Dermis microvascular lymphatic vessel endothelial cell (primary cell): ENCODE results near the gene TMEM144. TPM values are rescaled to one million over a fixed set of nuclear protein-coding genes. Genes with fewer than 3 reads are reported as not detected.

Experiments used
- DNase-seq, 2 donors: peaks; one replicate each; pipeline versions ENCODE4 v3.0.0 to v3.0.0-alpha.2; 2010; ENCODE audit warnings: low read depth in 2 of 2
- total RNA-seq: library from RNA; depleted of rRNA; stranded (reverse); fragments of >200 nt; gene quantifications from 2 replicates; pipeline ENCODE4 v1.2.1, GENCODE V29; 2014

Gene TMEM144
- total RNA-seq, 1 donor from 2014 or later, result 2.1 TPM

DNA sequence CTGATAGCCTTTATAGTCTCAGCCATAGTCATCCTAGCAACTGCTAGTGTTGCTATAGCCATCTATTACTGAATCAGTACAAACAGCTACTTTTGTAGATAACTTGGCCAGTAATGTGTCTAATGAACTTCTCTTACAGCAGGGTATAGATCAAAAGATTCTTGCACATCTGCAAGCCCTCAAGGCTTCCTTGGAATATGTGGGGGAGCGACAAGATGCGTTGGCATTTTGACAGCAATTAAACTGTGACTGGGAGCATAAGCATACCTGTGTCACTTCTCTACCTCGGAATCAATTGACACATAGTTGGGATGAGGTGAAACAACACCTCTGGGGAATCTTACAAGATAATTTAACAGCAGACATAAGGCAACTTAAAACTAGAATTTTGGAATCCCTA, 87.6 kb downstream of the TMEM144 start:
- no peak for DNase-seq

DNA sequence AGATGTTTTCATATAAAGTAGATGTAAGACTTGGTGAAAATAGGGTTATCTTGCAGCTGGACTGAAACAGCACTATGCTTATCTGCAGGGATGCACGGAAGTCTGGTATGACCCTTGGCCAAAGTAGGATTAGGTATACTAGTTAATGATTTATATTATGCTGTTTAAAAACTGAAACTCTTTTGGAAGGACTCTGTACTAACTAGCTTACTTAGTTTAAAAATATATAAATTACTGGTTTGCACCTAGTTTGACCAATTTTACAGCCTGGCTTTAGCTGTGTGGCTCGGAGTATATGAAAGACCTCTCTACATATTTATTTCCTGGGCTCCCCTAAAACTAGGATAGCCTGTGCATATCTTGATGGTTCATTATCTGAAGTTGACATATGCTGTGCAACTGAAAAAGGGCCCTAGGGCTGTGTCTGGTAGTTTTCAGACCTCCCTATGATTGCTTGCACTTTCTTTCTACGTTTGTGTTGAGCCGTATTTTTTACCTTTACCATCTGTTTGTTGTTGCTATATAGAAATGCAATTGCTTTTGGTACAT, 89.2 kb downstream of the TMEM144 start:
- DNase-seq, result no peak

DNA sequence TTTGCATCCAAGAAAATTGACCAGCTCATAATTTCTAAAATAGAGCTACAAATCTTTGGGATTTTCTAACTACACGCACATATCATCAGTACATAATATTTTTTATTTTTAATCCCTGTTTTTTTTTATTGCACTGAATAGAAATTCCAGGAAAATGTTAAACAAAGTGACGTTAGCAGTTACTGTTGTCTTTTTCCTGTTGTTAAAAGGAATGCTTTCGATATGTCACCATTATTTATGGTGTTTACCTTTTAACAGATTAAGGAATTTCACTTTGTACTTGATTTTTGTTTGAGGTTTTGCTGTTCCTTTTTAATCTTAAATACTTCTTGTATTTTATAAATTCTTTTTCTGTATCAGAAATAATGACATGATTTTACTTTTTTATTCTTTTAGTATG, 89.7 kb downstream of the TMEM144 start:
- DNase-seq, result no peak

DNA sequence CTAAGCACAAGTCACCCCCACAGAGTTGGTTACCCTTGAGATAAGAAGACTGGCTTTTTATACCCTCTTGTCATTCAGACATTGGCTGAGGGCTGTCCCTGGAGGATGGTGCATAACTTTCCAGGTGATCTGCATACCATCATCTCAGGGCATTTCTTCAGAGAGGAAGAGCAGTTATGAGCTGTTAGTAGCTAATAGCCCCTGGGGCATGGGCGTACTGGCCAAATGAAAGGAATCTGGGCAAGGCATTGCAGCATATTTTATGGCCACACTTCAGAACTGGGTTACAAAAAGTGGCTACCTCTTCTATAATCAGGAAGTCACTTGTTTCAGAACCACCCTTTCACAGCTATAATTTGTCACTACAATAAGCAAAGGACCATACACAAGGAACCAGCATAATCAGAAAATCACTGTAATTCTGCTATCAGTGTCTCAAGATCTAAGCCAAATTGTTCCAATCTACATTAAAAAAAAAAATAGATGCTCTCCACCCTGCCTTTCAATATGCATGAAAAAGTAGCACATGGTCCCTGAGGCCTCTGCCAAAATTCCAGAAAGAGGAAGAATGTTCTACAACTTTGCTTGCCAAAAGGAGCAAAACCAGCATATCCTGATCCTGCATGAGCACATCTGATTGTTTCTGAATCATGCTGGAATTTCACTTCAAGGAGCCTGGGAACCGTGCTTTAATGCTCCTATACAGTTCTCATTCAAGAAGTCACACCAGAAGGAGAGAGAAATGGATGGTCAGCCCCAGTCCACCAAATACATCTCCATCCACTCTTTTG, 92.0 kb downstream of the TMEM144 start:
- DNase-seq, result peak in 1 of 2 donors; percentile 6

DNA sequence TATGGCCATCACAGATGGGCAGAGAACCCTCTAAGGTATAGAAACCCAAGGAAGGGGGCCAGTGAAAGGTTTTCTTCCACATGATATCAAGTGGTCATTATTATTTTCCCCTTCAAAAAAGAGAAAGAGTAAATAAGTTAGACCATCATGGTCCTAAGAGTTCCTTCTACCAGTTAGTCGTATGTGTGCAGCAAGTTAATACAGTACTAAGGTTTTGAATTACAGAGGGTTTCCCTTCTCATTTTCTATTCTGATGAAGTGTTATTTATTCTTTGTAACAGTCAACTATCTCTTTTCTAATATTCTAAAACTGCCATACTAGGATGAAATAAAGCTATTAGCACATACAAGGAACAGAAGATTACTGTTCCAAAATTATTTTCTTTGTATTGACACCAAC, 94.4 kb downstream of the TMEM144 start:
- DNase-seq, result no peak

Other genes with a start within 250 kb of the TMEM144 start
- gene GASK1B, start 37.5 kb upstream of the TMEM144 start, total RNA-seq, result 44.8 and 57.9 TPM in 2 replicates